BLaER1 (cell line): ENCODE measurements around the gene EBF3.

ENCODE experiments used
- H3K27ac ChIP-seq: shearing (Covaris generic); formaldehyde crosslinking; 2 replicates; pipeline ENCODE4 v1.8.1; 2022
- H3K27me3 ChIP-seq: shearing (Covaris generic); formaldehyde crosslinking; 2 replicates; pipeline ENCODE4 v1.8.1; 2022
- H3K36me3 ChIP-seq: shearing (Covaris generic); formaldehyde crosslinking; 2 replicates; pipeline ENCODE4 v1.8.1; 2022
- H3K4me1 ChIP-seq: shearing (Covaris generic); formaldehyde crosslinking; 2 replicates; pipeline ENCODE4 v1.8.1; 2022
- H3K4me2 ChIP-seq: shearing (Covaris generic); formaldehyde crosslinking; 2 replicates; pipeline ENCODE4 v1.8.1; 2022
- H3K4me3 ChIP-seq: shearing (Covaris generic); formaldehyde crosslinking; 2 replicates; pipeline ENCODE4 v1.8.1; 2022
- H3K9ac ChIP-seq: shearing (Covaris generic); formaldehyde crosslinking; 2 replicates; pipeline ENCODE4 v1.8.1; 2022
- H3K9me3 ChIP-seq: shearing (Covaris generic); formaldehyde crosslinking; 2 replicates; pipeline ENCODE4 v1.8.1; 2022
- H4K20me1 ChIP-seq: shearing (Covaris generic); formaldehyde crosslinking; 2 replicates; pipeline ENCODE4 v1.8.1; 2022
- Cebpa-rat ChIP-seq: shearing (Covaris generic); IDR thresholded peaks from 2 replicates; pipeline ENCODE4 v1.8.1; 2022

The EBF3 gene

GRCh38 chr10:129901389-129902006 is 62.6 kb downstream of the EBF3 start:
- no peaks in the 10 kb centered on the region for H4K20me1 ChIP-seq
- H3K27me3 ChIP-seq, result no peaks in the 10 kb centered on the region
- no peak for TF ChIP-seq Cebpa-rat
- H3K4me1 ChIP-seq, result no peaks in the 10 kb centered on the region
- no peak overlapping the region for H3K9ac ChIP-seq
- no peak overlapping the region for H3K4me3 ChIP-seq
- no peaks in the 10 kb centered on the region for H3K9me3 ChIP-seq
- H3K36me3 ChIP-seq, result no peaks in the 10 kb centered on the region
- H3K4me2 ChIP-seq, result no peak overlapping the region
- no peak overlapping the region for H3K27ac ChIP-seq

- Histone ChIP-seq H3K9me3 (no peaks in the 10 kb centered on the region), H3K4me2 (no peak overlapping the region), H3K27ac (no peak overlapping the region), H4K20me1 (no peaks in the 10 kb centered on the region), H3K4me1 (no peaks in the 10 kb centered on the region), H3K4me3 (no peak overlapping the region), H3K27me3 (no peaks in the 10 kb centered on the region), H3K36me3 (no peaks in the 10 kb centered on the region), H3K9ac (no peak overlapping the region)
- TF ChIP-seq Cebpa-rat, result no peak
These were observed 63.2 kb downstream of the EBF3 start for GRCh38 chr10:129900825-129901224.

GRCh38 chr10:129899276-129900130 is 64.6 kb downstream of the EBF3 start:
- Histone ChIP-seq H3K4me1 (peaks cover 2% of the 10 kb centered on the region), H3K9ac (no peak overlapping the region), H3K9me3 (no peaks in the 10 kb centered on the region), H3K27ac (no peak overlapping the region), H3K27me3 (no peaks in the 10 kb centered on the region), H4K20me1 (no peaks in the 10 kb centered on the region), H3K4me3 (no peak overlapping the region), H3K36me3 (no peaks in the 10 kb centered on the region), H3K4me2 (no peak overlapping the region)
- TF ChIP-seq Cebpa-rat, result no peak

GRCh38 chr10:129898706-129899268 is 65.3 kb downstream of the EBF3 start:
- no peak overlapping the region for H3K27ac ChIP-seq
- no peak overlapping the region for H3K9ac ChIP-seq
- H3K9me3 ChIP-seq, result no peaks in the 10 kb centered on the region
- H3K4me3 ChIP-seq, result no peak overlapping the region
- H3K4me1 ChIP-seq, result peaks cover 5% of the 10 kb centered on the region
- no peak for TF ChIP-seq Cebpa-rat
- no peaks in the 10 kb centered on the region for H3K27me3 ChIP-seq
- no peaks in the 10 kb centered on the region for H4K20me1 ChIP-seq
- no peaks in the 10 kb centered on the region for H3K36me3 ChIP-seq
- no peak overlapping the region for H3K4me2 ChIP-seq

- H3K4me3 ChIP-seq, result no peak overlapping the region
- H3K9ac ChIP-seq, result no peak overlapping the region
- no peak for TF ChIP-seq Cebpa-rat
- no peaks in the 10 kb centered on the region for H3K36me3 ChIP-seq
- no peaks in the 10 kb centered on the region for H3K9me3 ChIP-seq
- no peak overlapping the region for H3K27ac ChIP-seq
- H4K20me1 ChIP-seq, result no peaks in the 10 kb centered on the region
- H3K4me2 ChIP-seq, result no peak overlapping the region
- H3K27me3 ChIP-seq, result no peaks in the 10 kb centered on the region
- H3K4me1 ChIP-seq, result peaks cover 5% of the 10 kb centered on the region
These were observed 66.0 kb downstream of the EBF3 start for GRCh38 chr10:129897871-129898626.

GRCh38 chr10:129896860-129897200 is 67.2 kb downstream of the EBF3 start:
- Histone ChIP-seq H3K4me2 (no peak overlapping the region), H4K20me1 (no peaks in the 10 kb centered on the region), H3K36me3 (no peaks in the 10 kb centered on the region), H3K27me3 (no peaks in the 10 kb centered on the region), H3K9ac (no peak overlapping the region), H3K4me3 (no peak overlapping the region), H3K27ac (no peak overlapping the region), H3K4me1 (peaks cover 5% of the 10 kb centered on the region), H3K9me3 (no peaks in the 10 kb centered on the region)
- TF ChIP-seq Cebpa-rat, result no peak

GRCh38 chr10:129896136-129896859 is 67.8 kb downstream of the EBF3 start:
- no peak overlapping the region for H3K9ac ChIP-seq
- H3K36me3 ChIP-seq, result no peaks in the 10 kb centered on the region
- no peak for TF ChIP-seq Cebpa-rat
- no peaks in the 10 kb centered on the region for H3K9me3 ChIP-seq
- no peak overlapping the region for H3K4me3 ChIP-seq
- H3K4me1 ChIP-seq, result peaks cover 5% of the 10 kb centered on the region
- H3K27me3 ChIP-seq, result no peaks in the 10 kb centered on the region
- H3K27ac ChIP-seq, result no peak overlapping the region
- H3K4me2 ChIP-seq, result no peak overlapping the region
- H4K20me1 ChIP-seq, result no peaks in the 10 kb centered on the region

- H3K36me3 ChIP-seq, result no peaks in the 10 kb centered on the region
- TF ChIP-seq Cebpa-rat, result no peak
These were observed 68.3 kb downstream of the EBF3 start for GRCh38 chr10:129895811-129896135.

GRCh38 chr10:129894698-129895097 is 69.4 kb downstream of the EBF3 start:
- H4K20me1 ChIP-seq, result no peaks in the 10 kb centered on the region
- H3K4me1 ChIP-seq, result peaks cover 5% of the 10 kb centered on the region
- no peak for TF ChIP-seq Cebpa-rat
- no peaks in the 10 kb centered on the region for H3K27me3 ChIP-seq
- H3K4me3 ChIP-seq, result no peak overlapping the region
- H3K9ac ChIP-seq, result no peak overlapping the region
- H3K36me3 ChIP-seq, result no peaks in the 10 kb centered on the region
- no peaks in the 10 kb centered on the region for H3K9me3 ChIP-seq
- no peak overlapping the region for H3K27ac ChIP-seq
- no peak overlapping the region; the same call in 1 of the 2 replicates for H3K4me2 ChIP-seq

More at GRCh38 chr10:129895811-129896135, 68.3 kb downstream of the EBF3 start:
- Histone ChIP-seq H3K4me2 (no peak overlapping the region), H3K4me1 (peaks cover 5% of the 10 kb centered on the region), H3K9me3 (no peaks in the 10 kb centered on the region), H3K27ac (no peak overlapping the region), H3K9ac (no peak overlapping the region), H3K4me3 (no peak overlapping the region), H3K27me3 (no peaks in the 10 kb centered on the region), H4K20me1 (no peaks in the 10 kb centered on the region)
